K562 (cell line): Measurements from ENCODE around the gene RNPEPL1. TPM values are rescaled to one million over a fixed set of nuclear protein-coding genes. Genes with fewer than 3 reads are reported as not detected.
A peak's percentile ranks its signal among the peaks of the same experiment; 100 is the strongest.

Experiments
- ATF4 ChIP-seq: fragments of 450-650 bp; formaldehyde crosslinking; IDR thresholded peaks from 2 replicates; pipeline ENCODE4 v1.4.0; 2022; ENCODE audit warnings: mild to moderate bottlenecking, moderate library complexity
- CREB5 ChIP-seq: fragments of 250-450 bp; sonication (Bioruptor Pico); IDR thresholded peaks from 2 replicates; pipeline ENCODE4 v1.5.0; 2020; ENCODE audit warnings: mild to moderate bottlenecking
- GTF2E2 ChIP-seq: fragments of 200-800 bp; sonication (Bioruptor generic); IDR thresholded peaks from 2 replicates; pipeline ENCODE4 v1.6.1; 2016; ENCODE audit warnings: missing genetic modification characterization, missing compliant biosample characterization
- HDGF ChIP-seq: fragments of 450-650 bp; IDR thresholded peaks from 2 replicates; pipeline ENCODE4 v1.6.1; 2016
- PATZ1 ChIP-seq: fragments of 250-450 bp; sonication (Bioruptor Pico); IDR thresholded peaks from 2 replicates; pipeline ENCODE4 v1.5.0; 2020; ENCODE audit warnings: mild to moderate bottlenecking, borderline replicate concordance
- PHF21A ChIP-seq: fragments of 450-650 bp; IDR thresholded peaks from 2 replicates; pipeline ENCODE4 v1.6.1; 2017; ENCODE audit warnings: low read depth, borderline replicate concordance
- RB1 ChIP-seq: fragments of 450-650 bp; IDR thresholded peaks from 2 replicates; pipeline ENCODE4 v1.6.1; 2017; ENCODE audit warnings: low read depth, mild to moderate bottlenecking
- SFPQ ChIP-seq: fragments of 200-400 bp; formaldehyde crosslinking; IDR thresholded peaks from 2 replicates; pipeline ENCODE4 v1.6.1; 2017; ENCODE audit warnings: mild to moderate bottlenecking, low read depth, low read length, moderate library complexity
- SMAD3 ChIP-seq: fragments of 450-650 bp; formaldehyde crosslinking; conservative IDR thresholded peaks from 2 replicates; pipeline ENCODE4 v1.4.0; 2020; ENCODE audit warnings: mild to moderate bottlenecking
- SMARCA5 ChIP-seq: fragments of 450-650 bp; IDR thresholded peaks from 2 replicates; pipeline ENCODE4 v1.6.1; 2016
- SOX6 ChIP-seq: fragments of 450-650 bp; IDR thresholded peaks from 2 replicates; pipeline ENCODE4 v1.6.1; 2014; ENCODE audit warnings: mild to moderate bottlenecking
- TAF15 ChIP-seq: fragments of 200-400 bp; formaldehyde crosslinking; IDR thresholded peaks from 2 replicates; pipeline ENCODE4 v1.6.1; 2017; ENCODE audit warnings: mild to moderate bottlenecking, low read depth, low read length, moderate library complexity
- ZBTB1 ChIP-seq: sonication (generic); formaldehyde crosslinking; IDR thresholded peaks from 2 replicates; pipeline ENCODE4 v1.8.1; 2023; ENCODE audit warnings: missing genetic modification reagents, low read depth, mild to moderate bottlenecking, borderline replicate concordance
- ZBTB12 ChIP-seq: fragments of 250-450 bp; sonication (Bioruptor Pico); IDR thresholded peaks from 2 replicates; pipeline ENCODE4 v1.4.0; 2020
- ZBTB43 ChIP-seq: sonication (generic); formaldehyde crosslinking; IDR thresholded peaks from 2 replicates; pipeline ENCODE4 v1.8.0; 2023; ENCODE audit warnings: mild to moderate bottlenecking, missing genetic modification reagents
- ZBTB8A ChIP-seq: fragments of 450-650 bp; IDR thresholded peaks from 2 replicates; pipeline ENCODE4 v1.6.1; 2018; ENCODE audit warnings: mild to moderate bottlenecking, moderate library complexity; ENCODE audit not compliant: partially characterized antibody
- ZNF24 ChIP-seq: fragments of 450-650 bp; IDR thresholded peaks from 2 replicates; pipeline ENCODE4 v1.6.1; 2016
- ZNF766 ChIP-seq: fragments of 200-800 bp; sonication (Bioruptor generic); conservative IDR thresholded peaks from 2 replicates; pipeline ENCODE4 v1.6.1; 2016; ENCODE audit warnings: missing genetic modification characterization, missing compliant biosample characterization
- ZSCAN29 ChIP-seq: fragments of 450-650 bp; IDR thresholded peaks from 2 replicates; pipeline ENCODE4 v1.6.1; 2017
- polyA plus RNA-seq, 8 experiments: library from polyadenylated mRNA; depleted of rRNA in 4 of 8; stranded (reverse) in 5 of 8; unstranded in 3 of 8; fragments of >200 nt; fragmentation: Nextera tagmentation in 2 of 8; fragmentation: Illumina TruSeq in 1 of 8; extraction: Ambion mirVana in 2 of 8; extraction: Trizol in 1 of 8; gene quantifications; 2 replicates each; pipeline versions ENCODE4 v1.2.1 to v1.2.3, GENCODE V29; 2011 to 2014; ENCODE audit warnings: inconsistent platforms in 1 of 8, missing spikeins in 1 of 8
- total RNA-seq, 7 experiments: library from RNA; depleted of rRNA in 6 of 7; stranded (reverse); fragments of >200 nt in 6 of 7; fragmentation: Illumina TruSeq in 2 of 7; extraction: Trizol in 2 of 7; gene quantifications; 2 replicates each; pipeline versions ENCODE4 v1.2.1 to v1.2.3, GENCODE V29; 2011 to 2021; ENCODE audit warnings: low replicate concordance in 1 of 7

The RNPEPL1 gene
- total and polyA plus RNA-seq, 9 of the 15 experiments (the other 6 are each of a cell fraction or from before 2014, with no cell fraction given), result 0.07 to 38.7 (median 5.6) TPM

GRCh38 chr2:240604291-240604938, 36.1 kb downstream of the RNPEPL1 start (continued):
- no peak for TF ChIP-seq ZBTB43 (CRISPR knock-in tag)
- TF ChIP-seq ZNF766, result no peak
- no peak for TF ChIP-seq SMARCA5
- no peak for TF ChIP-seq ZBTB12 (CRISPR knock-in tag)
- no peak for TF ChIP-seq PHF21A
- no peak for TF ChIP-seq SMAD3 (CRISPR knock-in tag)
- no peak for TF ChIP-seq ZBTB1 (CRISPR knock-in tag)
- no peak for TF ChIP-seq PATZ1 (CRISPR knock-in tag)
- no peak for TF ChIP-seq CREB5 (CRISPR knock-in tag)
- TF ChIP-seq SOX6, result peak; percentile 64
- TF ChIP-seq SFPQ, result no peak
- peak; percentile 71 for TF ChIP-seq RB1
- no peak for TF ChIP-seq HDGF
- TF ChIP-seq TAF15, result no peak
- TF ChIP-seq ZSCAN29, result no peak
- no peak for TF ChIP-seq ZBTB8A
- TF ChIP-seq GTF2E2 (tag), result no peak
- TF ChIP-seq ZNF24, result no peak
- no peak for TF ChIP-seq ATF4 (CRISPR knock-in tag)
